ENCODE measurements around the gene ERBB2. TPM values are rescaled to one million over a fixed set of nuclear protein-coding genes. Genes with fewer than 3 reads are reported as not detected.
A peak's percentile ranks its signal among the peaks of the same experiment; 100 is the strongest.

ERBB2 gene
- polyA plus RNA-seq, 3 donors, result 0.17 to 0.73 TPM; not detected in 1

DNA sequence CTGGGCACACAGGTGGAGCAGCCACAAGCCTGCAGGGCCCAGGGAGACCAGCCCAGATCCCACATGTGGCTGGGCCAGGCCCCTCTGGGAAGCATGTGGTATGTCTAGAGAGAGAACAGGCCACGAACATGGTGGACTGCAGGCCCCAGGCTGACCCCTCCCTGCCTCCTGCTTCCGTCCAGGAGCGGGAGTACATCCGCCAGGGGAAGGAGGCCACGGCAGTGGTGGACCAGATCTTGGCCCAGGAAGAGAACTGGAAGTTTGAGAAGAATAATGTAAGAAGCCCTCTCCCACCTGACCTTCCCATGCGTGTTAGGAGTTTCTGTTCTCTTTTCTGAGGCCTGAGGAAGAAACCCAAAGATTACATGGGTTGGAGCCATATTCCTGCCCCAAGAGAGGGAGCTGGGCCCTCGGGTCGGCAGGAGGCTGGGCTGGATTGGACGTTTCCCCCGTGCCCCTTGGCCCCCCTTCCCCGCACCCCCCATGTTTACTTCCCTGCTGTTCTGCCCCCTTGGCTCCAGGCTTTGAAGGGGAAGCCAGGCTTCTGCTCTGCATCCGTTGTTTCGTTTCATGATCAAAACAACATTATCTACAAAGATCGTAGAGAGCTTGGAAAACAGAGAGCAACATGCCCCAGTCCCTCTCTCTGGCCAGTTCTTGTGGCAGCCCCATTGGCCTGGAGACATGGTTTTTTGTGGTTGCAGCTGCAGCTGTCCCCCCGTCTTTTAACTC lies 40.4 kb upstream of the ERBB2 start:
- Histone ChIP-seq H3K9me3 (replicated peaks in 1 of 2; ENCODE audit: control insufficient read depth in 1 of 2, insufficient read depth in 1 of 2, low read length in 2 of 2) (no peaks in the 10 kb centered on the region), H3K27me3 (ENCODE audit: control insufficient read depth in 2 of 2, insufficient read depth in 2 of 2, low read length in 2 of 2) (no peaks in the 10 kb centered on the region), H3K79me2 (ENCODE audit: insufficient read depth, low read length) (no peaks in the 10 kb centered on the region), H3K27ac (ENCODE audit: low read depth in 1 of 2, low read length in 2 of 2) (peak overlapping the region; percentile 52 to 68), H3K9ac (ENCODE audit: insufficient read depth, low read length, poor library complexity, severe bottlenecking) (peak overlapping the region; percentile 40), H3K4me1 (ENCODE audit: control insufficient read depth in 1 of 2, insufficient read depth in 2 of 2, low read length in 2 of 2) (peaks cover 16 to 17% of the 10 kb centered on the region in 2 donors), H3K36me3 (replicated peaks in 1 of 2; ENCODE audit: control insufficient read depth in 1 of 2, insufficient read depth in 2 of 2, low read length in 2 of 2) (peaks cover 58 to 71% of the 10 kb centered on the region in 2 donors), H3K4me2 (replicated peaks; ENCODE audit: extremely low read depth, low read length, poor library complexity, severe bottlenecking) (peak overlapping the region; percentile 19), H3K4me3 (replicated peaks in 1 of 3; ENCODE audit: low read depth in 2 of 3, low read length in 3 of 3) (no peak overlapping the region), H4K20me1 (ENCODE audit: insufficient read depth, low read length) (peaks cover 41% of the 10 kb centered on the region), H2AFZ (ENCODE audit: insufficient read depth, low read depth, low read length, poor library complexity, severe bottlenecking) (no peak overlapping the region)
- peak in 2 of 3 donors; percentile 33 to 54 for DNase-seq
- TF ChIP-seq, protein P1, sequence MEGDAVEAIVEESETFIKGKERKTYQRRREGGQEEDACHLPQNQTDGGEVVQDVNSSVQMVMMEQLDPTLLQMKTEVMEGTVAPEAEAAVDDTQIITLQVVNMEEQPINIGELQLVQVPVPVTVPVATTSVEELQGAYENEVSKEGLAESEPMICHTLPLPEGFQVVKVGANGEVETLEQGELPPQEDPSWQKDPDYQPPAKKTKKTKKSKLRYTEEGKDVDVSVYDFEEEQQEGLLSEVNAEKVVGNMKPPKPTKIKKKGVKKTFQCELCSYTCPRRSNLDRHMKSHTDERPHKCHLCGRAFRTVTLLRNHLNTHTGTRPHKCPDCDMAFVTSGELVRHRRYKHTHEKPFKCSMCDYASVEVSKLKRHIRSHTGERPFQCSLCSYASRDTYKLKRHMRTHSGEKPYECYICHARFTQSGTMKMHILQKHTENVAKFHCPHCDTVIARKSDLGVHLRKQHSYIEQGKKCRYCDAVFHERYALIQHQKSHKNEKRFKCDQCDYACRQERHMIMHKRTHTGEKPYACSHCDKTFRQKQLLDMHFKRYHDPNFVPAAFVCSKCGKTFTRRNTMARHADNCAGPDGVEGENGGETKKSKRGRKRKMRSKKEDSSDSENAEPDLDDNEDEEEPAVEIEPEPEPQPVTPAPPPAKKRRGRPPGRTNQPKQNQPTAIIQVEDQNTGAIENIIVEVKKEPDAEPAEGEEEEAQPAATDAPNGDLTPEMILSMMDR (IDR thresholded peaks at IDR 0.05), result no peak
- Mint-ChIP-seq H3K4me1 (peaks cover 15% of the 10 kb centered on the region), H3K27ac (peak overlapping the region in 5 of 7 donors; percentile 19 to 80 (median 69)), H3K36me3 (peaks cover 56 to 78% of the 10 kb centered on the region in 2 donors), H3K4me3 (peak overlapping the region; percentile 45 to 70), H3K9me3 (no peaks in the 10 kb centered on the region), H3K27me3 (ENCODE audit: low read depth in 3 of 3) (peaks cover 4 to 8% (median 4%) of the 10 kb centered on the region in 3 donors)
- intact Hi-C loops (cut with micrococcal nuclease), result no loop called here
- 0% methylated on average over 4 of the region's 15 CpGs for WGBS (ENCODE audit: insufficient coverage)

DNA sequence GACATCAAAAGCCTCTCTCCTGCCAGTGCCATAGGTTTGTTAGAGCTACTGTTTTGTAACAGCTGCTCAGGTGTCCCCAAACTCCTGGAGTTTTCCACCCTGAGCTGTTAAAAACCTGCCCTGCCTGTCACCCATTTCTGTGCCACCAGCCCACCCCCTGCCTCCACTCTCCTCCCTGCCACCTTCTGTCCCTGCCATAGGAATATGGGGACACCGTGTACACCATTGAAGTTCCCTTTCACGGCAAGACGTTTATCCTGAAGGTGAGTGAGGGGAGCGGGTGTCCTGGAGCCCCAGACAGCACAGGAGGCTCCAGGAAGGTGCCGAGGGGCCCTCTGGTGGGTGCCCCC lies 39.9 kb upstream of the ERBB2 start:
- H3K9me3 ChIP-seq (replicated peaks in 1 of 2; ENCODE audit: control insufficient read depth in 1 of 2, insufficient read depth in 1 of 2, low read length in 2 of 2), result no peaks in the 10 kb centered on the region
- peaks cover 4 to 13% (median 9%) of the 10 kb centered on the region in 3 donors for H3K27me3 Mint-ChIP-seq (ENCODE audit: low read depth in 3 of 3)
- H3K9me3 Mint-ChIP-seq, result no peaks in the 10 kb centered on the region
- TF ChIP-seq, protein P1 (IDR thresholded peaks at IDR 0.05), result no peak
- H3K4me3 Mint-ChIP-seq, result no peak overlapping the region
- H3K4me1 ChIP-seq (ENCODE audit: control insufficient read depth in 1 of 2, insufficient read depth in 2 of 2, low read length in 2 of 2), result peaks cover 16 to 17% of the 10 kb centered on the region in 2 donors
- WGBS (ENCODE audit: insufficient coverage), result 50% methylated on average over 4 of the region's 5 CpGs
- H3K79me2 ChIP-seq (ENCODE audit: insufficient read depth, low read length), result no peaks in the 10 kb centered on the region
- peak overlapping the region; percentile 14 for H3K4me2 ChIP-seq (replicated peaks; ENCODE audit: extremely low read depth, low read length, poor library complexity, severe bottlenecking)
- no peak overlapping the region for H3K4me3 ChIP-seq (replicated peaks in 1 of 3; ENCODE audit: low read depth in 2 of 3, low read length in 3 of 3)
- H4K20me1 ChIP-seq (ENCODE audit: insufficient read depth, low read length), result peaks cover 41% of the 10 kb centered on the region
- H2AFZ ChIP-seq (ENCODE audit: insufficient read depth, low read depth, low read length, poor library complexity, severe bottlenecking), result no peak overlapping the region
- no peak overlapping the region for H3K9ac ChIP-seq (ENCODE audit: insufficient read depth, low read length, poor library complexity, severe bottlenecking)
- peaks cover 54 to 66% of the 10 kb centered on the region in 2 donors for H3K36me3 ChIP-seq (replicated peaks in 1 of 2; ENCODE audit: control insufficient read depth in 1 of 2, insufficient read depth in 2 of 2, low read length in 2 of 2)
- DNase-seq, result no peak
- H3K4me1 Mint-ChIP-seq, result peaks cover 15% of the 10 kb centered on the region
- intact Hi-C loops (cut with micrococcal nuclease), result no loop called here
- H3K27me3 ChIP-seq (ENCODE audit: control insufficient read depth in 2 of 2, insufficient read depth in 2 of 2, low read length in 2 of 2), result peaks cover 0 to 1% of the 10 kb centered on the region in 2 donors
- peaks cover 51 to 73% of the 10 kb centered on the region in 2 donors for H3K36me3 Mint-ChIP-seq
- peak overlapping the region; percentile 52 to 68 for H3K27ac ChIP-seq (ENCODE audit: low read depth in 1 of 2, low read length in 2 of 2)
- peak overlapping the region in 4 of 7 donors; percentile 19 to 80 (median 69) for H3K27ac Mint-ChIP-seq

Data from CD14-positive monocyte (primary cell).